Suprapubic skin (tissue), 4 donors: ENCODE measurements around the gene PRDM4. TPM values are rescaled to one million over a fixed set of nuclear protein-coding genes. Genes with fewer than 3 reads are reported as not detected.

Experiments
- DNase-seq, 2 donors: peaks; one replicate each; pipeline ENCODE4 v3.0.0-alpha.2; 2019; ENCODE audit warnings: low spot score in 2 of 2
- H3K27ac ChIP-seq: fragments of 200-600 bp; sonication (generic); one replicate; pipeline ENCODE4 v1.5.1; 2019
- H3K27me3 ChIP-seq: fragments of 200-600 bp; sonication (generic); one replicate; pipeline ENCODE4 v1.5.1; 2019
- H3K36me3 ChIP-seq: fragments of 200-600 bp; sonication (generic); one replicate; pipeline ENCODE4 v1.5.1; 2019
- H3K4me1 ChIP-seq: fragments of 200-600 bp; sonication (generic); one replicate; pipeline ENCODE4 v1.5.1; 2019
- H3K4me3 ChIP-seq: fragments of 200-600 bp; sonication (generic); one replicate; pipeline ENCODE4 v1.5.1; 2019; ENCODE audit warnings: mild to moderate bottlenecking
- H3K9me3 ChIP-seq: fragments of 200-600 bp; sonication (generic); one replicate; pipeline ENCODE4 v1.5.1; 2019
- CTCF ChIP-seq, 2 donors: fragments of 200-600 bp in 1 of 2; fragments of 450-650 bp in 1 of 2; sonication (generic) in 1 of 2; IDR thresholded peaks; one replicate each; pipeline ENCODE4 v1.5.1; 2016 to 2019; ENCODE audit warnings: antibody characterized with exemption in 2 of 2, mild to moderate bottlenecking in 1 of 2, moderate library complexity in 1 of 2
- EP300 ChIP-seq: sonication (generic); formaldehyde crosslinking; IDR thresholded peaks from one replicate; pipeline ENCODE4 v1.6.1; 2017; ENCODE audit warnings: antibody characterized with exemption
- POLR2A ChIP-seq, 2 donors: fragments of 450-650 bp; IDR thresholded peaks; one replicate each; pipeline ENCODE4 v1.6.1; 2017; ENCODE audit warnings: antibody characterized with exemption in 2 of 2, mild to moderate bottlenecking in 2 of 2, moderate library complexity in 2 of 2
- POLR2AphosphoS5 ChIP-seq, 3 donors: sonication (generic); formaldehyde crosslinking; IDR thresholded peaks; one replicate each; pipeline ENCODE4 v1.6.1; 2017; ENCODE audit warnings: antibody characterized with exemption in 3 of 3
- WGBS: methylation state at CpG from one replicate; pipeline ENCODE4 v1.1.5; 2018; 5-methylcytosine and 5-hydroxymethylcytosine counted together
- total RNA-seq, 4 donors: library from RNA; depleted of rRNA; stranded (reverse); fragments of >200 nt; gene quantifications; one replicate each; pipeline ENCODE4 v1.1.0, GENCODE V29; 2016

PRDM4 gene
- 10 to 100 TPM; 21.4 to 43.5 (median 26.9) TPM for total RNA-seq

- Histone ChIP-seq H3K4me3 (peak within 1 kb of the TSS; percentile 92), H3K9me3 (no peaks in the 10 kb centered on the region), H3K36me3 (peaks cover 15% of the 10 kb centered on the region), H3K27ac (peak within 1 kb of the TSS; percentile 83), H3K27me3 (no peaks in the 10 kb centered on the region), H3K4me1 (peaks cover 27% of the 10 kb centered on the region)
- TF ChIP-seq POLR2A (IDR thresholded peaks at IDR 0.05) (peak; percentile 86 to 91), POLR2AphosphoS5 (IDR thresholded peaks at IDR 0.05) (peak in 2 of 3 donors; percentile 42 to 92), CTCF (IDR thresholded peaks at IDR 0.05) (peak; percentile 7 to 50), EP300 (no peak)
- DNase-seq: peak; percentile 93 to 95
- 0% methylated on average over 11 of the region's 83 CpGs for WGBS
Observed at GRCh38 chr12:107760809-107761501, at the start of gene PRDM4. Gene PRDM4, minus strand, starts transcription at chr12:107761137. Its CDS starts 622 bp downstream, at chr12:107760515.

GRCh38 chr12:107807471-107808150, 46.7 kb upstream of the PRDM4 start:
- 81% methylated on average over 3 of the region's 3 CpGs for WGBS
- Histone ChIP-seq H3K9me3 (no peaks in the 10 kb centered on the region), H3K4me3 (no peak overlapping the region), H3K4me1 (no peaks in the 10 kb centered on the region), H3K27me3 (no peaks in the 10 kb centered on the region), H3K36me3 (no peaks in the 10 kb centered on the region), H3K27ac (no peak overlapping the region)
- no peak for DNase-seq
- TF ChIP-seq POLR2A (IDR thresholded peaks at IDR 0.05): no peak
- TF ChIP-seq EP300: no peak
- no peak for TF ChIP-seq POLR2AphosphoS5 (IDR thresholded peaks at IDR 0.05)
- no peak for TF ChIP-seq CTCF (IDR thresholded peaks at IDR 0.05)

- Histone ChIP-seq H3K9me3 (no peaks in the 10 kb centered on the region), H3K27me3 (no peaks in the 10 kb centered on the region), H3K4me1 (no peaks in the 10 kb centered on the region), H3K36me3 (no peaks in the 10 kb centered on the region), H3K27ac (no peak overlapping the region), H3K4me3 (no peak overlapping the region)
- DNase-seq: no peak
- TF ChIP-seq POLR2A (IDR thresholded peaks at IDR 0.05) (no peak), POLR2AphosphoS5 (IDR thresholded peaks at IDR 0.05) (no peak), EP300 (no peak), CTCF (IDR thresholded peaks at IDR 0.05) (no peak)
- 70% methylated on average over 6 of the region's 22 CpGs for WGBS
Observed at GRCh38 chr12:107805488-107806180, 44.7 kb upstream of the PRDM4 start.

- H3K27me3 ChIP-seq: no peaks in the 10 kb centered on the region
- no peaks in the 10 kb centered on the region for H3K9me3 ChIP-seq
- 43% methylated on average over 3 of the region's 3 CpGs for WGBS
- H3K4me1 ChIP-seq: no peaks in the 10 kb centered on the region
- no peak overlapping the region for H3K4me3 ChIP-seq
- no peak overlapping the region for H3K27ac ChIP-seq
- no peaks in the 10 kb centered on the region for H3K36me3 ChIP-seq
- TF ChIP-seq EP300 (no peak), POLR2AphosphoS5 (IDR thresholded peaks at IDR 0.05) (no peak), POLR2A (IDR thresholded peaks at IDR 0.05) (no peak)
- DNase-seq: no peak
Observed at GRCh38 chr12:107803092-107803491, 42.2 kb upstream of the PRDM4 start.

GRCh38 chr12:107801150-107801549, 40.2 kb upstream of the PRDM4 start:
- H3K9me3 ChIP-seq: no peaks in the 10 kb centered on the region
- H3K4me1 ChIP-seq: no peaks in the 10 kb centered on the region
- H3K36me3 ChIP-seq: no peaks in the 10 kb centered on the region
- TF ChIP-seq POLR2AphosphoS5 (IDR thresholded peaks at IDR 0.05): no peak
- TF ChIP-seq EP300: no peak
- no peak for TF ChIP-seq CTCF (IDR thresholded peaks at IDR 0.05)
- TF ChIP-seq POLR2A (IDR thresholded peaks at IDR 0.05): no peak
- no peaks in the 10 kb centered on the region for H3K27me3 ChIP-seq
- no peak overlapping the region for H3K4me3 ChIP-seq
- H3K27ac ChIP-seq: no peak overlapping the region
- DNase-seq: no peak
